ENCODE data around the gene ATXN7L1. TPM values are rescaled to one million over a fixed set of nuclear protein-coding genes. Genes with fewer than 3 reads are reported as not detected.

Gene ATXN7L1
- total and polyA plus RNA-seq, 2 of the 13 experiments (the other 11 are each of a cell fraction or from before 2014, with no cell fraction given) = 4.1 to 7.8 TPM

GRCh38 chr7:105639667-105640493 lies 236.5 kb downstream of the ATXN7L1 start (continued):
- TF ChIP-seq ZNF609 (CRISPR knock-in tag; IDR thresholded peaks at IDR 0.05; ENCODE audit: borderline replicate concordance) = no peak
- TF ChIP-seq GZF1 (CRISPR knock-in tag; IDR thresholded peaks at IDR 0.05) = no peak

- H3K27ac ChIP-seq (ENCODE audit: extremely low read length, insufficient read depth, low read length) = no peak overlapping the region
- no peaks in the 10 kb centered on the region for H4K20me1 ChIP-seq (ENCODE audit: insufficient read depth, low read length)
- CTCF ChIA-PET (ENCODE audit: low intra/inter-chr PET ratio, low total read pairs) = no interaction called here
- no peaks in the 10 kb centered on the region for H3K27me3 ChIP-seq (ENCODE audit: control insufficient read depth in 1 of 2, insufficient read depth in 2 of 2, low read length in 2 of 2)
- H3K4me2 ChIP-seq (ENCODE audit: low read depth, low read length) = no peak overlapping the region
- DNase-seq (ENCODE audit: low spot score) (no peak), FAIRE-seq (no peak), ATAC-seq (no peak)
- peaks cover 8 to 24% of the 10 kb centered on the region in 2 experiments for H3K36me3 ChIP-seq (replicated peaks in 1 of 2; ENCODE audit: control insufficient read depth in 1 of 2, insufficient read depth in 2 of 2, low read length in 2 of 2)
- in situ Hi-C loops (cut with HindIII; ENCODE audit: extremely low pct_ligation_motif_present, low pct_unique_long_range_greater_than_20kb) = no loop called here
- H3K9ac ChIP-seq (ENCODE audit: insufficient read depth, low read depth, low read length) = no peak overlapping the region
- no peak for TF ChIP-seq ARID5B (CRISPR knock-in tag; IDR thresholded peaks at IDR 0.05)
- no peak for TF ChIP-seq ZNF772 (CRISPR knock-in tag; IDR thresholded peaks at IDR 0.05)
- no peak for TF ChIP-seq FOXA3 (CRISPR knock-in tag; IDR thresholded peaks at IDR 0.05)
- TF ChIP-seq KLF15 (CRISPR knock-in tag; IDR thresholded peaks at IDR 0.05; ENCODE audit: borderline replicate concordance) = no peak
- no peak for TF ChIP-seq ZMAT3 (CRISPR knock-in tag; conservative IDR thresholded peaks at IDR 0.05)
- no peak for TF ChIP-seq KDM4B (CRISPR knock-in tag; IDR thresholded peaks at IDR 0.05)
- TF ChIP-seq SP4 (CRISPR knock-in tag; IDR thresholded peaks at IDR 0.05) = no peak
- no peak for TF ChIP-seq NFRKB (IDR thresholded peaks at IDR 0.05)
- no peak overlapping the region for H3K4me3 ChIP-seq (replicated peaks in 1 of 3; ENCODE audit: insufficient read depth in 1 of 3, low read depth in 2 of 3, low read length in 3 of 3)
- intact Hi-C loops (cut with micrococcal nuclease; ENCODE audit: unreplicated experiment) = no loop called here
- WGBS (ENCODE audit: low lambda C conversion rate) = 93% methylated on average over 17 of the region's 24 CpGs
- no peaks in the 10 kb centered on the region for H3K4me1 ChIP-seq (ENCODE audit: insufficient read depth, low read length)
- no TSS peak for BruUV-seq (replicated peaks)
- no peaks in the 10 kb centered on the region for H3K79me2 ChIP-seq (ENCODE audit: insufficient read depth, low read length)
- POLR2A ChIA-PET = no interaction called here
- H2AFZ ChIP-seq (ENCODE audit: low read length) = no peak overlapping the region
- no peaks in the 10 kb centered on the region for H3K9me3 ChIP-seq (ENCODE audit: low read length)
Observed at GRCh38 chr7:105638902-105639495, 237.4 kb downstream of the ATXN7L1 start.
